Urinary bladder (tissue), 4 donors: ENCODE measurements around the gene SCN8A. TPM values are rescaled to one million over a fixed set of nuclear protein-coding genes. Genes with fewer than 3 reads are reported as not detected.
"Not testable (repeated sequence)": the region's sequence is repeated elsewhere in the genome, so short reads cannot be mapped to it uniquely, and the experiment has no call there.

ENCODE experiments used
- DNase-seq: peaks from one replicate; pipeline ENCODE4 v3.0.0-alpha.2; 2015; ENCODE audit errors: extremely low spot score
- H3K27ac ChIP-seq: one replicate; pipeline ENCODE4 v1.5.1; 2013; ENCODE audit warnings: low read depth, mild to moderate bottlenecking, moderate library complexity
- H3K36me3 ChIP-seq: one replicate; pipeline ENCODE4 v1.6.1; 2013; ENCODE audit warnings: mild to moderate bottlenecking, moderate library complexity; ENCODE audit not compliant: insufficient read depth
- H3K4me1 ChIP-seq: one replicate; pipeline ENCODE4 v1.6.1; 2013; ENCODE audit warnings: mild to moderate bottlenecking, moderate library complexity; ENCODE audit not compliant: insufficient read depth
- H3K4me3 ChIP-seq: one replicate; pipeline ENCODE4 v1.5.1; 2013; ENCODE audit warnings: low read depth, low read length
- WGBS: extraction: QIAGEN DNeasy Blood & Tissue Kit; methylation state at CpG from one replicate; pipeline ENCODE4 v1.1.7; 2013; 5-methylcytosine and 5-hydroxymethylcytosine counted together
- polyA plus RNA-seq: library from polyadenylated mRNA; stranded (reverse); fragments of 200-250 nt; gene quantifications from one replicate; pipeline ENCODE4 v1.2.3, GENCODE V29; 2013
- total RNA-seq: library from RNA; depleted of rRNA; stranded (reverse); fragments of >200 nt; gene quantifications from one replicate; pipeline ENCODE4 v1.2.3, GENCODE V29; 2014
- donor health status: healthy with polysubstance abuse.
- donor health status: healthy.

Gene SCN8A
- total and polyA plus RNA-seq, 2 donors: 0.23 to 2.6 TPM

GRCh38 chr12:51788876-51789275 is 197.8 kb downstream of the SCN8A start:
- DNase-seq: no peak
- WGBS: 83% methylated on average over 6 of the region's 6 CpGs
- no peak overlapping the region for H3K4me3 ChIP-seq
- no peaks in the 10 kb centered on the region for H3K4me1 ChIP-seq
- H3K36me3 ChIP-seq: no peaks in the 10 kb centered on the region
- H3K27ac ChIP-seq: no peak overlapping the region

DNA sequence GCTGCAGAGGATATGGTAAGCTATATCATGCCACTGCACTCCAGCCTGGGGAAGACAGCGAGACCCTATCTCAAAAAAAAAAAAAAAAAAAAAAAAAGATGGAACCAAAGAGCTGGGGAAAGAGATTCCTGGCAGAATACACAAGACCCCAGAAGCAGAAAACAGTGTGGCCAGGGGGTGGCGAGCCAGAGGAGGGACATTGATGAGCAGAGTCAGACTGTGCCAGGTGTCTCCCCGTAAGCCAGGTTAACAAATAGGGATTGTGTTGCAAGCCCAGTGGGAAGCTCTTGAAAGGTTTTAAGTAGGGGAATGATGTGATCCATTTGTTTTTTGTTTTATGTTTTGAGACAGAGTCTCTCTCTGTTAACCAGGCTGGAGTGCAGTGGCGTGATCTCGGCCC is 201.4 kb downstream of the SCN8A start:
- Histone ChIP-seq H3K36me3 (no peaks in the 10 kb centered on the region), H3K27ac (no peak overlapping the region), H3K4me3 (no peak overlapping the region), H3K4me1 (no peaks in the 10 kb centered on the region)
- 96% methylated on average over 5 of the region's 5 CpGs for WGBS
- no peak for DNase-seq

GRCh38 chr12:51793201-51793600 is 202.2 kb downstream of the SCN8A start:
- DNase-seq: no peak
- no peak overlapping the region for H3K4me3 ChIP-seq
- H3K27ac ChIP-seq: no peak overlapping the region
- H3K4me1 ChIP-seq: no peaks in the 10 kb centered on the region
- WGBS: 100% methylated on average over 1 of the region's 1 CpG
- no peaks in the 10 kb centered on the region for H3K36me3 ChIP-seq

DNA sequence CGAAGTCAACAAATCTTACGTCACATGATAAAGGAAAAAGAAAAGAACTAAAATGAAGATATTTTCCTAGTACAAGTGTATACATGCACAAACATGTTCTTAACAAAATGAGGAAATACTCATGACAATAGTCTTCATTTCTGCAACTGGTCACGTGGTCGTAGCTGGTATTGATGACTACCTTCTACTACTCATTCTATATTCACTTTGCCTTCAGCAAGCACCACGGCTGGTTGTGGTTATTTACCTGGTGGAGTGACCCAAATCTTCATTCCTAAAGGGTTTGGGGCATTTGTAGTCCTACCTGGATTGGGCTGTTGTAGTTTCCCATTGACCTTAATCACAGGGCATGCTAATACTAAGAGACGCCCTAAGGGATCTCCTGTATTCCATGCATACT is 206.3 kb downstream of the SCN8A start:
- no peak for DNase-seq
- no peaks in the 10 kb centered on the region for H3K36me3 ChIP-seq
- WGBS: 90% methylated on average over 6 of the region's 6 CpGs
- H3K27ac ChIP-seq: no peak overlapping the region
- no peaks in the 10 kb centered on the region for H3K4me1 ChIP-seq
- H3K4me3 ChIP-seq: no peak overlapping the region

DNA sequence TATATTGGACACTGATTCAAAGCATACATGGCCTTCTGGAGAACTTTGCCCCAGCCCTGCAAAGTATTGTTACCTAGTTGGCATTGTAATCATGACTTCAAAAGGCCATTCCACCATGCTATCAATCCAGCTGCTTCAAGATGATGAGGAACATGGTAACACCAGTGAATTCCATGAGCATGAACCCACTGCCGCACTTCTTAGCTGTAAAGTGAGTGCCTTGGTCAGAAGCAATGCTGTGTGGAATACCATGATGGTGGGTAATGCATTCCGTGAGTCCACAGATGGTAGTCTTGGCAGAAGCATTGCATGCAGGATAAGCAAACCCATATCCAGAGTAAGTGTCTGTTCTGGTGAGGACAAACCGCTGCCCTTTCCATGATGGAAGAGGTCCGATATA is 207.0 kb downstream of the SCN8A start:
- WGBS: 80% methylated on average over 4 of the region's 4 CpGs
- H3K36me3 ChIP-seq, H3K4me3 ChIP-seq, DNase-seq, H3K4me1 ChIP-seq, H3K27ac ChIP-seq: not testable (repeated sequence)

DNA sequence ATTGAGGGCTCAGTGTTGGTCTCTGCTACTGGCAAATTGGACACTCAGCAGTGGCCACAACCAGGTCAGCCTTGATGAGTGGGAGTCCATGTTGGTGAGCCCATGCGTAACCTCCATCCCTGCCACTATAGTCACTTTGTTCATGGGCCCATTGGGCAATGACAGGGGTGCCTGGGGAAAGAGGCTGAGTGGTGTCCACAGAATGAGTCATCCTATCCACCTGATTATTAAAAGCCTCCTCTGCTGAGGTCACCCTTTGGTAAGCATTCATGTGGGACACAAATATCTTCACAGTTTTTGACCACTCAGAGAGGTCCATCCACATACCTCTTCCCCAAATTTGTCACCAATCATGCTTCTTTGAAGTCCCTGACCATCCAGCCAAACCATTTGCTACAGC is 207.5 kb downstream of the SCN8A start:
- 100% methylated on average over 1 of the region's 1 CpG for WGBS
- Histone ChIP-seq H3K36me3 (no peaks in the 10 kb centered on the region), H3K4me1 (no peaks in the 10 kb centered on the region), H3K27ac (no peak overlapping the region), H3K4me3 (no peak overlapping the region)
- DNase-seq: no peak

DNA sequence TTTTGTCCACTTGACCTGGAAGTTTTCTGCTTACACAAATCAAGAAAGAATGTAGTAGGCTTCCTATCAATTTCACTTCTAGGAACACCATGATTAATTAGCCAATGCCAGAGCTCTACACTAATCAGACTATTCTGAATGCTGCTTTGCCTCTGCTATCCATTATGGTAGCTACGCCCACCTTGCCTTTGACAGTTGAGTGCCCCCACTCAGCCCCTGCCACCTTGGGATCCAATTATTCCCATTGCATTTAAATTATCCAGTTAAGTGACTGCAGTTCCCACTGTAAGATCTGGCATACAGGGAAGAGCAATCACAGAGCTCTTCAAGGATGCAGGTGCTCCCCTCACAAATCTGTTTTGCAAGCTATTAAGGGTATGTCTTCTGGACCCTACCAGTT is 210.0 kb downstream of the SCN8A start:
- DNase-seq: no peak
- Histone ChIP-seq H3K36me3 (no peaks in the 10 kb centered on the region), H3K4me3 (no peak overlapping the region), H3K4me1 (no peaks in the 10 kb centered on the region), H3K27ac (no peak overlapping the region)
- 97% methylated on average over 1 of the region's 1 CpG for WGBS

DNA sequence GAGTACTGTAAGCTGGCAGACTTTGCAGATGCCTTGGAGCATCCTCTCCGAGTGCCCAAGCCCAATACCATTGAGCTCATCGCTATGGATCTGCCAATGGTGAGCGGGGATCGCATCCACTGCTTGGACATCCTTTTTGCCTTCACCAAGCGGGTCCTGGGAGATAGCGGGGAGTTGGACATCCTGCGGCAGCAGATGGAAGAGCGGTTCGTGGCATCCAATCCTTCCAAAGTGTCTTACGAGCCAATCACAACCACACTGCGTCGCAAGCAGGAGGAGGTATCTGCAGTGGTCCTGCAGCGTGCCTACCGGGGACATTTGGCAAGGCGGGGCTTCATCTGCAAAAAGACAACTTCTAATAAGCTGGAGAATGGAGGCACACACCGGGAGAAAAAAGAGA is 215.9 kb downstream of the SCN8A start:
- Histone ChIP-seq H3K4me1 (no peaks in the 10 kb centered on the region), H3K4me3 (no peak overlapping the region), H3K27ac (no peak overlapping the region), H3K36me3 (no peaks in the 10 kb centered on the region)
- no peak for DNase-seq
- 90% methylated on average over 16 of the region's 16 CpGs for WGBS

- Histone ChIP-seq H3K4me1 (no peaks in the 10 kb centered on the region), H3K36me3 (no peaks in the 10 kb centered on the region), H3K27ac (no peak overlapping the region), H3K4me3 (no peak overlapping the region)
- WGBS: 66% methylated on average over 3 of the region's 3 CpGs
- no peak for DNase-seq
Observed at GRCh38 chr12:51809193-51809592, 218.2 kb downstream of the SCN8A start.

- no peak overlapping the region for H3K27ac ChIP-seq
Observed at GRCh38 chr12:51811203-51812202, 220.5 kb downstream of the SCN8A start.

DNA sequence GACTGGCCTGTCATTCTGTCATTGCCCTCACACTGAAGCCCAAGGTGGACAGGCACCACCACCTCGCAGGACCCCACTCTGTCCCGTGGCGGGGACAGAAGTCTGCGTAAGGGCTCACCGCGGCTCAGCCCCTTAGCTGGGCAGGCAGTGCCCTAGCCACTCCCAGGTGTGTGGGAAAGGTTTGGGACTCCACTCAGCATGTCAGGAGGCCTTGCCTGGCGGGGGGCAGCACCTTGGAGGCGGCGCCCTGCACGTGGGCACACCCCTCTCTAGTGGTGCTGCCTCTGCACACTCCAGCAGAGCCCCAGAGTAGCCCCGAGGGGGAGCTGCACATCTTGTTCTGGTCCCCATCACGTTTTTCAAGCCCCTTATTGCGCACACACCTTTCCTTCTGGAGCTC is 221.8 kb downstream of the SCN8A start:
- DNase-seq: no peak
- Histone ChIP-seq H3K36me3 (no peaks in the 10 kb centered on the region), H3K4me3 (no peak overlapping the region), H3K27ac (no peak overlapping the region), H3K4me1 (no peaks in the 10 kb centered on the region)
- 86% methylated on average over 13 of the region's 13 CpGs for WGBS

More at GRCh38 chr12:51811203-51812202, 220.5 kb downstream of the SCN8A start:
- DNase-seq: no peak
- Histone ChIP-seq H3K4me3 (no peak overlapping the region), H3K4me1 (no peaks in the 10 kb centered on the region), H3K36me3 (no peaks in the 10 kb centered on the region)
- WGBS: 76% methylated on average over 13 of the region's 13 CpGs

DNA sequence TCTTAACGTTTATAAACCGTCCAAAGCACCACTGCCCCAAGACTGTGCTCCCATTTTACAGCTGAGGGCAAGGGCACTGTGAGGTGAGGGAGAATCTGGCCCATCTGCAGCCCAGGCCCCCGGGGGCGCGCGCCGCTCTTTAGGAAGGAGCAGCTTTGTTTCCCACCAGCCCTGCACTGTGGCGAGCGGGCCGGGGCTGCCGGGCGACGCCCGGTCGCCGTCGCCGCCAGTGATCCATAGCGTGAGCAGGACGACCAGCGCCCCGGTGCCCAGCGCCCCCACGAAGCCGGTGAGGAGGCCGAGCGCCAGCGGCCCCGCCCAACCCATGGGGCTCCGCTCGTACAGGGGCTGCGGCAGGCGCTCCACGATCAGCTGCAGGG is 222.9 kb downstream of the SCN8A start:
- no peaks in the 10 kb centered on the region for H3K36me3 ChIP-seq
- 11% methylated on average over 34 of the region's 34 CpGs for WGBS
- no peaks in the 10 kb centered on the region for H3K4me1 ChIP-seq
- no peak overlapping the region for H3K27ac ChIP-seq
- peak overlapping the region; percentile 58 for H3K4me3 ChIP-seq
- no peak for DNase-seq

DNA sequence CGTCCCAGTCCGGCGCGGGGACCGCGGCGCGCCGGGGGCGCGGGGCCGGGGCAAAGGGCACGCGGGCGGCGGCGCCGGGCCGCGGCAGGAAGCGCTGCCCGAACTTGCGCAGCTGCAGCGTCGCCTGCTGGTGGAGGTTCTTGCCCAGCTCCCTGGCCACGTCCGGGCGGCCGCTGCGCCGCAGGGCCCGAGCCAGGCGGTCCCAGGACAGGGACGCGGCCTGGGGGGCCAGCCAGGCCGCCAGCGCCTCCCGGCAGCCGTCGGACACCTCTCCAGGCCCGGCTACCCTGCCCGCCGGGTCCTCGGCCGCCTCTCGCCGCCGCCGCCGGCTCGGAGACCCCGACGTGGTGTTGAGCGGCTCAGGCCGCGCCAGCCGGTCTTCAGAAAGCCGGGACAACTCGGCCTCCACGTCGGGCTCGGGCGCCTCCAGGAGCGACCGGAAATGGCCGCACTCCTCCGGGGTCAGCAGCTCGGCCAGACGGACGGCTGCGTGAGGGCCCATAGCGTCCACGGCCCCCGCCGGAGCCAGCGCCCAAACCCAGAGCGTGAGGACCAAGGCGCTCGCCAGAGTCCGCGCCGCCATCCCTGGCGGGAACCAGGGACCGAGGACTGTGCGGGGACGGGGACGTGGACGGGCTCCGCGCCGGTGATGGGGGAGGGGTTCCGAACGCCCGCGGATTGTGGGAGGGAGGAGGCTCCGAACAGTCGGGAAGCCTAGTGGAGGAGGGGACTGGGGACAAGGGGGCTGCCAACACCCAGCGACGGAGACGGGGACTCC is 223.5 kb downstream of the SCN8A start:
- no peak for DNase-seq
- H3K4me3 ChIP-seq: peak overlapping the region; percentile 58

GRCh38 chr12:51815571-51815970 is 224.5 kb downstream of the SCN8A start:
- Histone ChIP-seq H3K36me3 (no peaks in the 10 kb centered on the region), H3K4me1 (no peaks in the 10 kb centered on the region), H3K27ac (no peak overlapping the region), H3K4me3 (no peak overlapping the region)
- DNase-seq: no peak
- WGBS: 87% methylated on average over 6 of the region's 6 CpGs

More for the DNA sequence above, 223.5 kb downstream of the SCN8A start:
- H3K4me1 ChIP-seq: no peaks in the 10 kb centered on the region
- H3K27ac ChIP-seq: peak overlapping the region; percentile 54
- 3% methylated on average over 100 of the region's 100 CpGs for WGBS
- no peaks in the 10 kb centered on the region for H3K36me3 ChIP-seq
